HepG2 (cell line): ENCODE measurements around the gene NKX6-2. TPM values are rescaled to one million over a fixed set of nuclear protein-coding genes. Genes with fewer than 3 reads are reported as not detected.

ENCODE experiments used
- ATAC-seq: fragments of 200-7000 bp; cut with Tn5 transposase; 3 replicates; pipeline ENCODE4 v1.9.1; 2020; ENCODE audit warnings: mild to moderate bottlenecking, moderate library complexity
- BruUV-seq: library from RNA; stranded (reverse); fragments of 400-500 nt; replicated peaks from 2 replicates; lab custom pipeline; 2021; lab: Mats Ljungman, UMichigan
- CTCF ChIA-PET: fragments of 300-600 bp; formaldehyde crosslinking; extraction: SDS; loops from one replicate; lab custom pipeline; 2021; ENCODE audit warnings: low total read pairs, inconsistent platforms, low intra/inter-chr PET ratio; lab: Yijun Ruan, JAX
- POLR2A ChIA-PET: fragments of 350-600 bp; sonication (Branson Sonifier 250); formaldehyde crosslinking; loops from one replicate; lab custom pipeline; 2020; ENCODE audit warnings: antibody characterized with exemption, inconsistent platforms; lab: Yijun Ruan, JAX
- DNase-seq: peaks from one replicate; pipeline ENCODE4 v3.0.0-alpha.2; 2015; ENCODE audit warnings: low spot score
- FAIRE-seq: peaks from 3 replicates; lab custom pipeline; 2011; peaks lifted over from hg19 to GRCh38; lab: Jason Lieb, UNC
- H2AFZ ChIP-seq: one replicate; pipeline ENCODE4 v1.6.1; 2011; ENCODE audit warnings: low read length, inconsistent platforms
- H3K27ac ChIP-seq: fragments of 300-600 bp; 3 replicates; pipeline ENCODE4 v1.8.0; 2011; ENCODE audit warnings: mixed run types, mild to moderate bottlenecking, mixed read lengths, low read length, inconsistent platforms; ENCODE audit not compliant: insufficient read depth; ENCODE audit errors: extremely low read length
- H3K27me3 ChIP-seq, 2 experiments: fragments of 200-600 bp in 1 of 2; 2 replicates in 1 of 2; 3 replicates in 1 of 2; pipeline versions ENCODE4 v1.6.0 to v1.8.0; 2011; ENCODE audit warnings: low read length in 2 of 2, mild to moderate bottlenecking in 2 of 2, moderate library complexity in 2 of 2, inconsistent platforms in 1 of 2; ENCODE audit not compliant: insufficient read depth in 2 of 2, control insufficient read depth in 1 of 2
- H3K36me3 ChIP-seq, 2 experiments: fragments of 200-600 bp in 1 of 2; replicated peaks in 1 of 2; 2 replicates in 1 of 2; 3 replicates in 1 of 2; pipeline versions ENCODE4 v1.5.1 to v1.8.0; 2011; ENCODE audit warnings: low read length in 2 of 2, inconsistent platforms in 1 of 2; ENCODE audit not compliant: insufficient read depth in 2 of 2, control insufficient read depth in 1 of 2
- H3K4me1 ChIP-seq: 2 replicates; pipeline ENCODE4 v1.5.1; 2012; ENCODE audit warnings: low read length, inconsistent platforms; ENCODE audit not compliant: insufficient read depth
- H3K4me2 ChIP-seq: 2 replicates; pipeline ENCODE4 v1.6.0; 2011; ENCODE audit warnings: low read depth, low read length, inconsistent platforms
- H3K4me3 ChIP-seq, 3 experiments: fragments of 200-600 bp in 1 of 3; sonication (generic), shearing (Covaris generic) in 1 of 3; replicated peaks in 1 of 3; 2 replicates each; pipeline ENCODE4 v1.5.1; 2011 to 2016; ENCODE audit warnings: low read length in 3 of 3, inconsistent platforms in 2 of 3, low read depth in 2 of 3, mild to moderate bottlenecking in 2 of 3, control low read depth in 1 of 3, mixed read lengths in 1 of 3; ENCODE audit not compliant: insufficient read depth in 1 of 3
- H3K79me2 ChIP-seq: one replicate; pipeline ENCODE4 v1.6.1; 2011; ENCODE audit warnings: low read length, inconsistent platforms; ENCODE audit not compliant: insufficient read depth
- H3K9ac ChIP-seq: 2 replicates; pipeline ENCODE4 v1.6.0; 2011; ENCODE audit warnings: mild to moderate bottlenecking, low read depth, low read length, inconsistent platforms; ENCODE audit not compliant: insufficient read depth
- H3K9me3 ChIP-seq: 2 replicates; pipeline ENCODE4 v1.5.1; 2012; ENCODE audit warnings: mild to moderate bottlenecking, low read length
- H4K20me1 ChIP-seq: 2 replicates; pipeline ENCODE4 v1.6.0; 2011; ENCODE audit warnings: inconsistent platforms, mild to moderate bottlenecking, low read length, moderate library complexity; ENCODE audit not compliant: insufficient read depth
- AGO1 ChIP-seq: fragments of 200-400 bp; formaldehyde crosslinking; IDR thresholded peaks from 2 replicates; pipeline ENCODE4 v1.6.1; 2017; ENCODE audit warnings: mild to moderate bottlenecking, low read depth, low read length, moderate library complexity; ENCODE audit not compliant: poor library complexity, severe bottlenecking
- CREB1 ChIP-seq, 2 experiments: fragments of 450-650 bp in 1 of 2; IDR thresholded peaks; 2 replicates each; pipeline ENCODE4 v1.6.1; 2016 to 2017; ENCODE audit warnings: control low read depth in 1 of 2, mild to moderate bottlenecking in 1 of 2, missing compliant biosample characterization in 1 of 2, missing genetic modification characterization in 1 of 2
- CREM ChIP-seq, 2 experiments: sonication (generic) in 1 of 2; formaldehyde crosslinking in 1 of 2; IDR thresholded peaks; 2 replicates each; pipeline versions ENCODE4 v1.4.0 to v1.6.1; 2016 to 2020; ENCODE audit warnings: antibody characterized with exemption in 1 of 2, mild to moderate bottlenecking in 1 of 2, missing genetic modification reagents in 1 of 2
- FOXP4 ChIP-seq: sonication (generic); formaldehyde crosslinking; IDR thresholded peaks from 2 replicates; pipeline ENCODE4 v1.4.0; 2020; ENCODE audit warnings: missing genetic modification reagents
- HOMEZ ChIP-seq: IDR thresholded peaks from 2 replicates; pipeline ENCODE4 v1.6.1; 2016; ENCODE audit warnings: low read depth
- IRX3 ChIP-seq: sonication (generic); formaldehyde crosslinking; IDR thresholded peaks from 2 replicates; pipeline ENCODE4 v1.8.1; 2023; ENCODE audit warnings: mild to moderate bottlenecking, low read depth, missing genetic modification reagents, borderline replicate concordance
- KDM3A ChIP-seq: IDR thresholded peaks from 2 replicates; pipeline ENCODE4 v1.6.1; 2018; ENCODE audit warnings: low read depth, missing compliant biosample characterization
- NR2F6 ChIP-seq, 2 experiments: IDR thresholded peaks; 2 replicates each; pipeline ENCODE4 v1.6.1; 2016; ENCODE audit warnings: antibody characterized with exemption in 1 of 2, mild to moderate bottlenecking in 1 of 2
- SAFB2 ChIP-seq: sonication (generic); formaldehyde crosslinking; IDR thresholded peaks from 2 replicates; pipeline ENCODE4 v1.5.1; 2020; ENCODE audit warnings: missing genetic modification reagents, low read depth, mild to moderate bottlenecking, borderline replicate concordance
- XRCC5 ChIP-seq: fragments of 200-400 bp; formaldehyde crosslinking; optimal IDR thresholded peaks from 2 replicates; pipeline ENCODE3; 2017; ENCODE audit warnings: mild to moderate bottlenecking, low read length
- ZBTB21 ChIP-seq: sonication (generic); formaldehyde crosslinking; IDR thresholded peaks from 2 replicates; pipeline ENCODE4 v1.4.0; 2020; ENCODE audit warnings: missing genetic modification reagents
- ZNF460 ChIP-seq: sonication (generic); formaldehyde crosslinking; IDR thresholded peaks from 2 replicates; pipeline ENCODE4 v1.5.1; 2020; ENCODE audit warnings: missing genetic modification reagents, mild to moderate bottlenecking, borderline replicate concordance
- ZNF546 ChIP-seq: sonication (generic); formaldehyde crosslinking; conservative IDR thresholded peaks from 2 replicates; pipeline ENCODE4 v1.8.1; 2023; ENCODE audit warnings: mild to moderate bottlenecking, missing genetic modification reagents
- ZNF800 ChIP-seq: sonication (generic); formaldehyde crosslinking; IDR thresholded peaks from 2 replicates; pipeline ENCODE4 v1.4.0; 2020; ENCODE audit warnings: missing genetic modification reagents
- ZSCAN22 ChIP-seq: sonication (generic); formaldehyde crosslinking; IDR thresholded peaks from 2 replicates; pipeline ENCODE4 v1.4.0; 2020; ENCODE audit warnings: mild to moderate bottlenecking, missing genetic modification reagents
- WGBS: methylation state at CpG from one replicate; pipeline ENCODE4 v1.1.6; 2017; ENCODE audit warnings: low lambda C conversion rate; 5-methylcytosine and 5-hydroxymethylcytosine counted together
- in situ Hi-C: cut with HindIII; loops from 2 replicates; pipeline ENCODE4 v1.10.0; 2017; ENCODE audit warnings: low pct_unique_long_range_greater_than_20kb; ENCODE audit not compliant: extremely low pct_ligation_motif_present
- intact Hi-C: fragments of 100-400 bp; cut with micrococcal nuclease; formaldehyde crosslinking; loops from one replicate; pipeline ENCODE4 v1.10.0; 2022; ENCODE audit not compliant: unreplicated experiment
- polyA plus RNA-seq, 8 experiments: library from polyadenylated mRNA; depleted of rRNA in 3 of 8; stranded (reverse) in 7 of 8; unstranded in 1 of 8; fragments of >200 nt; fragmentation: Illumina TruSeq in 4 of 8; extraction: Trizol in 4 of 8; gene quantifications; 2 replicates each; pipeline versions ENCODE4 v1.2.1 to v1.2.3, GENCODE V29; 2011 to 2016; ENCODE audit warnings: low read depth in 4 of 8, missing spikeins in 1 of 8, mixed read lengths in 1 of 8; ENCODE audit not compliant: insufficient read depth in 1 of 8
- total RNA-seq, 5 experiments: library from RNA; depleted of rRNA; stranded (reverse); fragments of >200 nt; fragmentation: Illumina TruSeq; extraction: Trizol; gene quantifications; 2 replicates each; pipeline ENCODE4 v1.2.3, GENCODE V29; 2016; ENCODE audit warnings: low read depth in 1 of 5
- TF ChIP-seq, protein P1 (sequence below): sonication (generic); formaldehyde crosslinking; IDR thresholded peaks from 2 replicates; pipeline ENCODE4 v1.5.1; 2020; ENCODE audit warnings: missing genetic modification reagents, mild to moderate bottlenecking, borderline replicate concordance
- TF ChIP-seq, protein P2 (sequence below): IDR thresholded peaks from 2 replicates; pipeline ENCODE4 v1.6.1; 2016; ENCODE audit warnings: low read depth, borderline replicate concordance

NKX6-2 gene
- total and polyA plus RNA-seq, 2 of the 13 experiments (the other 11 are each of a cell fraction or from before 2014, with no cell fraction given): not detected

DNA sequence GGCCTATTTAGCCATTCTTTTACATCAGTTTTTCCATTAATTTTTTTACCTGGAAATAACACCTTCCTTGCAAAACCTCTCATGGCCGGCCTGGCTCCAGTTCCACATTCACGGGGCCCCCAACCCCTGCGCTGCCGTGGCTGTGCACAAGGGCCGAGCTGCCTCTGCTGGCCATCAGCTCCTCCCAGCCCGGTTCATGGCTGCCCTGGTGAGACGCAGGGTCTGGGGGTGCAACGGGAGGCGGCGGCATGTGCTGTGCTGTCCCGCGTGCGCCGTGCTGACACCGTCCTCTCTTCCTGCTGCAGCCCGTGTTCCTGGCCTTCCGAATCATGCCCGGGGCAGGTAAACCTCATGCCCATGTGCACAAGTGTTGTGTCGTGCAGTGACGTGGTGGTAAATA lies 4.4 kb downstream of the NKX6-2 start (continued):
- TF ChIP-seq CREM (IDR thresholded peaks at IDR 0.05): no peak
- no peak for TF ChIP-seq CREM (CRISPR knock-in tag; IDR thresholded peaks at IDR 0.05)
- TF ChIP-seq NR2F6 (IDR thresholded peaks at IDR 0.05): no peak
- no peak for TF ChIP-seq NR2F6 (CRISPR knock-in tag; IDR thresholded peaks at IDR 0.05)
- TF ChIP-seq, protein P1, sequence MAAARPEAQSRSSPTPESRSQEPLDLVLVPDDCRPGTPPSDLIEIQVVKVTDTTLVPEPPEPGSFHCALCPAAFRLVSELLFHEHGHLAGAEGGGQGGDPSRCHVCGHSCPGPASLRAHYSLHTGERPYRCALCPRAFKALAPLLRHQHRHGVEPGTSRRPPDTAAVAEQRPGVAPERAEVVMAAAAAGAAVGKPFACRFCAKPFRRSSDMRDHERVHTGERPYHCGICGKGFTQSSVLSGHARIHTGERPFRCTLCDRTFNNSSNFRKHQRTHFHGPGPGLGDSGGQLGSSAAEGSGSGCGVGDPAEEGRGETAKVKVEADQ (CRISPR knock-in tag): no peak
- no peak for TF ChIP-seq HOMEZ (CRISPR knock-in tag)

- H3K79me2 ChIP-seq: no peaks in the 10 kb centered on the region
- no peak overlapping the region for H3K4me3 ChIP-seq
- in situ Hi-C loops (no loop called here), intact Hi-C loops (no loop called here)
- H2AFZ ChIP-seq: no peak overlapping the region
- no peaks in the 10 kb centered on the region for H3K4me1 ChIP-seq
- 80% methylated on average over 4 of the region's 12 CpGs for WGBS
- H3K27ac ChIP-seq: no peak overlapping the region
- no peak overlapping the region for H3K9ac ChIP-seq
- no peak for DNase-seq
- H3K36me3 ChIP-seq: peaks cover 0 to 2% of the 10 kb centered on the region in 2 experiments; a peak in 2 of 5 replicates
- ChIA-PET CTCF (no interaction called here), POLR2A (no interaction called here)
- no peaks in the 10 kb centered on the region for H3K9me3 ChIP-seq
- no peak overlapping the region for H3K4me2 ChIP-seq
- no peaks in the 10 kb centered on the region for H4K20me1 ChIP-seq
- no peaks in the 10 kb centered on the region for H3K27me3 ChIP-seq
- FAIRE-seq: no peak
- ATAC-seq: no peak
- no TSS peak for BruUV-seq
- TF ChIP-seq SAFB2 (CRISPR knock-in tag) (no peak), CREB1 (IDR thresholded peaks at IDR 0.05) (no peak), CREB1 (CRISPR knock-in tag; IDR thresholded peaks at IDR 0.05) (no peak), IRX3 (CRISPR knock-in tag) (no peak), AGO1 (no peak), XRCC5 (no peak), ZNF460 (no peak), ZNF800 (CRISPR knock-in tag) (no peak), ZNF546 (CRISPR knock-in tag) (no peak), FOXP4 (CRISPR knock-in tag) (no peak), ZBTB21 (CRISPR knock-in tag) (no peak), ZSCAN22 (CRISPR knock-in tag) (no peak), KDM3A (CRISPR knock-in tag) (no peak)
- TF ChIP-seq, protein P2, sequence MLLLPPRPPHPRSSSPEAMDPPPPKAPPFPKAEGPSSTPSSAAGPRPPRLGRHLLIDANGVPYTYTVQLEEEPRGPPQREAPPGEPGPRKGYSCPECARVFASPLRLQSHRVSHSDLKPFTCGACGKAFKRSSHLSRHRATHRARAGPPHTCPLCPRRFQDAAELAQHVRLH: no peak
These were observed 5.6 kb downstream of the NKX6-2 start for GRCh38 chr10:132780356-132780755.
